GM19397 (cell line): ENCODE results near the gene SGCA.

ENCODE experiments used
- ATAC-seq: cut with Tn5 transposase; IDR thresholded peaks from one replicate; pipeline ENCODE4 v1.9.1; 2021; ENCODE audit warnings: mild to moderate bottlenecking, moderate library complexity; ENCODE audit not compliant: unreplicated experiment

Gene SGCA

DNA sequence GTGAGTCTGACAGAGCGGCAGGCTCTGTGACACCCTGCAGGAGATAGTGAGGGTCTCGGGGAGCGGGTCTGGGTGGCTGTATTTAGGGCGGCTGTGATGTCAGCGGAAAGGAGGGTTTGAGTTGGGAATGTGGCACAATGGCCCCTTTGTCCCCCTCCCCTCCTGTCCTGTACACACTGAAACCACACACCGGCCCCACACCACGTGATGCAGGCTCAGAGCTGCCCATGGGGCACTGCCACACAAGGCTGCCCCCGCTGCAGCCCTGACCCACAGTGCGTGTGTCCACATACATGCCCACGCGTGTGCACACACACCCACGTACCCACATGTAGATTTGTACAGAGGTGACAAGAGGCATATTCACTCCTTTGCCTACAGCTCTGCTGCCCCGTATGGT lies 15.3 kb downstream of the SGCA start:
- ATAC-seq: no peak

DNA sequence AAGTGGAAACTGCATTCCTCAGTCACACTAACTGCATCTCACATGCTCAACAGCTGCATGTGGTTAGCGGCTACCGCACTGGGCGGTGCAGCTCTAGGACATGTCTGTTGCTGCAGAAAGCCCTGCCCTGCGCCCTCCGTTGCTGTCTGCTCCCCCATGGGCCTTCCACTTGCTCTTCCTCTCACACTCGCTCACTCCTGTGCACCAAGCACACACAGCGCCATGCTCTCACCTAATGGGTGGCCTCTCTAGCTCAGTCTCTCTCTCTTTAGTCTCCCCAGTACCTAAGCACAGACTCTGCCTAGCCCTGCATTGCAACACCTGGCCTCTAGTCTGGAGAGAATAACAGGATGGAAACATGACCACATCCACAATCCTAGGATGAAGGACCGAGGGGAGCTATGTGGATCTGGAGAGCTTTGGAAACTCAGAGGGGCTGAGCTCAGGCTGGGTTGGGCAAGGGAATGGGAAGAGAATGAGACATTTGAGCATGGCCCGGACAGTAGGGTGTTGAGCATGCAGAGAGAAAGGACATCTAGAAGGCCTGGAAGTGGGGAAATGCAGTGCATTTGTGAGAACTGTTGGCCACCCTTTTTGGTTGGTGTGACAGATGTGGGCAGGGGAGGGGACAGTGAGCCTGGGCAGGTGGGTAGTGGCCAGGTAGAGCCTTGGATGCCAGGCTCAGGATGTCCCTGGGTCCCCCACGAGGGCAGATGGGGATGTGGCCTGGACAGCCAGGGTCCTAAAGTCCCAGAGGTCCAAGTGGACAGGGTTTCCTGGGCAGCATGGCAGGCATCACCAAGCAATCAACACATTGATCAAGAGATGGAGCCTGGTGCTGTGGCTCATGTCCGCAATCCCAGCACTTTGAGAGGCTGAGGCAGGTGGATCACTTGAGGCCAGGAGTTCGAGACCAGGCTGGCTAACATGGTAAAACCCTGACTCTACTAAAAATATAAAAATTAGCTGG lies 16.1 kb downstream of the SGCA start:
- ATAC-seq: no peak

- no peak for ATAC-seq
Measured at GRCh38 chr17:50182783-50183420, 17.1 kb downstream of the SGCA start.

GRCh38 chr17:50183421-50183994 lies 17.7 kb downstream of the SGCA start:
- ATAC-seq: no peak

GRCh38 chr17:50184064-50184463 lies 18.3 kb downstream of the SGCA start:
- no peak for ATAC-seq

DNA sequence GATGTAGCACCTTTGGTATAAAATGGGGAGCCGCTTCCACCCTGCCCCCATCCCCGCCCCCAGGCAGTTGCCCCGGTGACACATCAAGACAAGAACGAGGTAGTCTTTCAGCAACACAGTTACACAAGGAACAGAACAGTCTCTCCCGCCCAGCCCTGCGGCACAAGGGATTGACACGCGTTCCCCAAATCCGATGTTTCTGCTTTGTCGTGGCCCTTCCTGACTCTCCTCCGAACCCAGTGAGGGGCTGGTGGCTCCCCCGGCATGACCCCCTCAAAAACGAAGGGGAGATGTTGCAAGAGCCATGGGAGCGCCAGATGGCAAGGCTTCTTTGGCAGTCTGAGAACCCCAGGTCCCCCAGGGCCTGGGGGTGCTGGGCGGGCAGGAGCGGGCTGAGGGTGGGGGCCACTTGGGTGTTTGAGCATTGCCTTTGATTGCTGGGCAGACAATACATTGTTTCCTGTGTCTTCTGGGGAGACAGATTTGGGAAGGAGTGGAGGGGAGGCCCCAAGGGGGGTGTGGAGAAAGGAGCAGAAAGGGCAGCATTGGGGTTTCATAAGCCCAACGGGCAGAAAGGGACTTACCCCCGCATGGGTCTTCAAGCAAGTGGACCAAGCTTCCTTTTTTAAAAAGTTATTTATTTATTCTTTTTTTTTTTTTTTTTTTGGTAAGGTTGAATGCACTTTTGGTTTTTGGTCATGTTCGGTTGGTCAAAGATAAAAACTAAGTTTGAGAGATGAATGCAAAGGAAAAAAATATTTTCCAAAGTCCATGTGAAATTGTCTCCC lies 19.0 kb downstream of the SGCA start:
- ATAC-seq: no peak

GRCh38 chr17:50185631-50186471 lies 20.0 kb downstream of the SGCA start:
- ATAC-seq: no peak

DNA sequence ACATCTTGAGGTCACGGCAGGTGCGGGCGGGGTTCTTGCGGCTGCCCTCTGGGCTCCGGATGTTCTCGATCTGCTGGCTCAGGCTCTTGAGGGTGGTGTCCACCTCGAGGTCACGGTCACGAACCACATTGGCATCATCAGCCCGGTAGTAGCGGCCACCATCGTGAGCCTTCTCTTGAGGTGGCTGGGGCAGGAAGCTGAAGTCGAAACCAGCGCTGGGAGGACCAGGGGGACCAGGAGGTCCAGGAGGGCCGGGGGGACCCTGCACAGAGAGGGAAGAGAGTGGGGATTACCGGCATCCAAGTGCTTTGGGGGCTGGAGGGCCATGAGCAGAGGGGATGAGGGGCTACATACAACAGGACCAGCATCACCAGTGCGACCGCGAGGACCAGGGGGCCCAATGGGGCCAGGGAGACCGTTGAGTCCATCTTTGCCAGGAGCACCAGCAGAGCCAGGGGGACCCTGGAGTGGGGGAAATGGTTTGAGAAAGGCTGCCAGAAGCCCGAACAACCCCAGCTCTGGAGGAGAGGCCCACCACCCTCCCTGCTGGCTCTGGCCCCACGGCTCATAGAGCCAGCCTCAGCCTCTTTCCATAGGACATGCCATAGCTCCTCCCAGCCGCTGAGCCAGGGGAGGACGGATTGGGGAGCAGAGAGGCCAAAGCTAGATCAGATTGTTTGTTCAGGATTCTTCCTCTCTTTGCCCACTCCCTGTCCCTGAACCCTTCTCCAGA lies 21.0 kb downstream of the SGCA start:
- ATAC-seq: no peak

DNA sequence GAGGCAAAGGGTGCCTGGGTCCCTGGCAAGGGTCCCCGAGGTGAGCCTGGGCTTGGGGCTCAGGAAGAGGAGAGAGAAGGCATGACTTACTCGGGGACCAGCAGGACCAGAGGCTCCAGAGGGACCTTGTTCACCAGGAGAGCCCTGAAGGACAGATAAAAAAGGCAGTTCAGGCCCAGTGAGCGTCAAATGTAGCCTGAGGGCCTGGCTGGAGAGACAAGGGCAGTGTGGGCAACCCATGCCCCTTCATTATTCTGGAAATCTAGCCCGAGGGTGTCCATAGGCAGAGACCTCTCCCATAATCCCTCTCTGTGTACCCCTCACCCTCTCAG lies 21.6 kb downstream of the SGCA start:
- ATAC-seq: no peak

DNA sequence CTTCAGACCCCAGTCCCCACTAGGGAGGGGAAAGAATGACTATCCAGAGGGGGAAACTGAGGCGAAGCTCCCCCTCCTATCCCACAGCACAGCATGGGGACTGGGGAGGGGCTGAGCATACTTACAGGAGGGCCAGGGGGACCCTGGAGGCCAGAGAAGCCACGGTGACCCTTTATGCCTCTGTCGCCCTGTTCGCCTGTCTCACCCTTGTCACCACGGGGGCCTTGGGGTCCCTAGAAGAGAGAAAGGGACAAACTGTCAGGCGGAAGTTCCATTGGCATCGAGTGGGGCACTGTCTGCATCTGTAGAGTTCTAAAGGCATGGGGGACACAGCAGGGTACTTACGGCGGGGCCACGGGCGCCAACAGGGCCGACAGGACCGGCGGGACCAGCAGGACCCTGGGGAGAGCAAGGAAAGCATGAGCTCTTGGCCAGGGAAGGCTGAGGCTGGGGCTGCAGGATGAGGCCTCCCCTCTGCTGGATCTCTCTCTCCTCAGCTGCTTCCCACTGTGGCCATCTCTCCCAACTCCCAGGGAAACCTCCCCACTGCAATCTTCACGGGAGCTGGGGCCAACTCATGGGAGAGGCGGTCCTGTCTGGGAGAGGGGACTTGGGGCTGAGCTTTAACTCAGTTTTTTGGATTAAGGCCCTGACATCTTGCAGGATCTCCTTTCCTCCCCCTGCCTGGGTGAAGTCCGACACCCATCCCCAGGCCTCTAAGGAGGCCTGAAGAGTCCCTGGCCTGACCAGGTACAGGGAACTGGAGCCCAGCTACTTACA lies 22.1 kb downstream of the SGCA start:
- no peak for ATAC-seq

- ATAC-seq: no peak
Measured at GRCh38 chr17:50188531-50188920, 22.7 kb downstream of the SGCA start.

DNA sequence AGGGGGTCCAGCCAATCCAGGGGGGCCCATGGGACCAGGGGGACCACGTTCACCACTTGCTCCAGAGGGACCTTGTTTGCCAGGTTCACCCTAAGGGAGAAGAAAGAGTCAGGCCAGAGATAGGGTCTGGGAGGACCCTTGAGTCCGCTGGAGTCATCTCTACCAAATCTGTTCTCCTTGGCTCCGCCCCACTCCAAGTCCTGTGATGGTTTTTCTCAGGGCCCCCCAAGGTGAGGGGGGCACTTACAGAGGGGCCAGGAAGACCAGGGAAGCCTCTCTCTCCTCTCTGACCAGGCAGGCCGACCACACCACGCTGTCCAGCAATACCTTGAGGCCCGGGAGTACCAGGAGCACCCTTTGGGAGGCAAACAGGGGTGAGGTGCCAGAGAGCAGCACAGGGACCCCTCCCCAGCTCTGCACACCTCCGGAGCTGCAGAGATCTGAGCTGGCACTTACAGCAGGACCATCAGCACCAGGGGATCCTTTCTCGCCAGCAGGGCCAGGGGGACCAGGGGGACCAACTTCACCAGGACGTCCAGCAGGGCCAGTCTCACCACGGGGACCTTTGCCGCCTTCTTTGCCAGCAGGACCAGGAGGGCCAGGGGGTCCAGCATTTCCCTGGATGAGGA lies 23.2 kb downstream of the SGCA start:
- no peak for ATAC-seq

- no peak for ATAC-seq
Measured at GRCh38 chr17:50189550-50190292, 23.9 kb downstream of the SGCA start.

DNA sequence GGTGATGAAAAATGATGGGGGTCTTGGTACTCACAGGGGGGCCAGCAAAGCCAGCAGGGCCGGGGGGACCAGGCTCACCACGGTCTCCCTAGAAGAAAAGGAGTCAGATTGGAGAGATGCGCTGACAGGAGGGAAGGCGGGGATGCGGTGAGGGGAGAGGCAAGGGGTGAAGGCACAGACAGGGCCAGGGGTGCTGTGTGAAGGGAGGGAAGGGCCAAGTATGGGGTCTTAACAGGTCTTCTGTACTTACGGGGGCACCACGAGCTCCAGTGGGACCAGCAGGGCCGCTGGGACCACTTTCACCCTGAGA lies 24.4 kb downstream of the SGCA start:
- no peak for ATAC-seq

- no peak for ATAC-seq
Measured at GRCh38 chr17:50190603-50191358, 25.0 kb downstream of the SGCA start.

GRCh38 chr17:50191359-50192143 lies 25.7 kb downstream of the SGCA start:
- no peak for ATAC-seq
